RWPE1 (cell line): ENCODE results near the gene PSMB2.

Source experiments
- CTCF ChIA-PET: fragments of 350-600 bp; sonication (Branson Sonifier 250); formaldehyde crosslinking; extraction: SDS; loops from one replicate; lab custom pipeline; 2021; lab: Yijun Ruan, JAX
- POLR2A ChIA-PET: fragments of 400-600 bp; formaldehyde crosslinking; extraction: SDS; loops from one replicate; lab custom pipeline; 2020; ENCODE audit warnings: antibody characterized with exemption; ENCODE audit not compliant: low non-redundant PET; lab: Yijun Ruan, JAX
- DNase-seq: peaks from one replicate; pipeline ENCODE4 v3.0.0; 2012; ENCODE audit warnings: low spot score
- H3K27ac ChIP-seq: fragments of 450-650 bp; 2 replicates; pipeline ENCODE4 v1.5.1; 2017
- CTCF ChIP-seq: fragments of 450-650 bp; conservative IDR thresholded peaks from 2 replicates; pipeline ENCODE4 v1.5.1; 2017; ENCODE audit warnings: low read depth, mild to moderate bottlenecking

Gene PSMB2

GRCh38 chr1:35557611-35558373 is 83.5 kb downstream of the PSMB2 start, which contains the start of gene NCDN:
TSS of gene NCDN (plus strand) at chr1:35557799. CDS start at chr1:35558191, 392 bp downstream.
- DNase-seq = peak; percentile 97
- POLR2A ChIA-PET = interaction anchor here (0.5 to 0.6 kb wide), 2 partner anchors 471 to 817 kb away, joined by 3 read pairs; no protein-coding TSS in a partner anchor

GRCh38 chr1:35557118-35557610 is 84.2 kb downstream of the PSMB2 start, which contains the start of gene KIAA0319L:
TSS of gene KIAA0319L (minus strand) at chr1:35557403. CDS start at chr1:35554491, 2,912 bp downstream.
- peak within 1 kb of the TSS; percentile 93 for H3K27ac ChIP-seq
- POLR2A ChIA-PET = interaction anchor here (0.5 to 1.1 kb wide), 2 partner anchors 106 to 470 kb away, joined by 3 to 8 read pairs; no protein-coding TSS in a partner anchor
- DNase-seq = peak; percentile 87
- no peak for TF ChIP-seq CTCF
- CTCF ChIA-PET = interaction anchor here (2.1 kb wide), 1 partner anchor 106 kb away, joined by 6 read pairs; no protein-coding TSS in a partner anchor

More at GRCh38 chr1:35557611-35558373, 83.5 kb downstream of the PSMB2 start, which contains the start of gene NCDN:
- peak within 1 kb of the TSS; percentile 93 for H3K27ac ChIP-seq
- TF ChIP-seq CTCF = no peak
- CTCF ChIA-PET = no interaction called here

- no peak for DNase-seq
- ChIA-PET CTCF (interaction anchor here (0.6 to 2.1 kb wide), 2 partner anchors 17 to 105 kb away, joined by 3 to 6 read pairs; no protein-coding TSS in a partner anchor), POLR2A (interaction anchor here (1.1 kb wide), 1 partner anchor 105 kb away, joined by 8 read pairs; no protein-coding TSS in a partner anchor)
- H3K27ac ChIP-seq = peak overlapping the region; percentile 93
- no peak for TF ChIP-seq CTCF
Observed at GRCh38 chr1:35556484-35557117, 84.7 kb downstream of the PSMB2 start.

- ChIA-PET CTCF (interaction anchor here (0.6 to 2.1 kb wide), 4 partner anchors 9 to 354 kb away, joined by 3 to 6 read pairs (median 3); no protein-coding TSS in a partner anchor), POLR2A (interaction anchor here (1.1 kb wide), 1 partner anchor 104 kb away, joined by 8 read pairs; no protein-coding TSS in a partner anchor)
- TF ChIP-seq CTCF = no peak
- peak; percentile 80 for DNase-seq
- H3K27ac ChIP-seq = no peak overlapping the region
Observed at GRCh38 chr1:35555601-35556477, 85.5 kb downstream of the PSMB2 start.

GRCh38 chr1:35555212-35555584 is 86.1 kb downstream of the PSMB2 start:
- DNase-seq = no peak
- ChIA-PET CTCF (interaction anchor here (2.1 kb wide), 1 partner anchor 104 kb away, joined by 6 read pairs; no protein-coding TSS in a partner anchor), POLR2A (no interaction called here)
- TF ChIP-seq CTCF = no peak
- H3K27ac ChIP-seq = no peak overlapping the region
